Stimulated activated naive CD8-positive, alpha-beta T cell treated with anti-CD3 and anti-CD28 coated beads, Interleukin-15, Interleukin-2, amounts not matched to agents 100 U/mL and 50 U/mL, for 24 hours (primary cell): ENCODE measurements around the gene FHIT.

Experiments used
- ATAC-seq: fragments of 150-1000 bp; cut with Tn5 transposase; one replicate; pipeline ENCODE4 v1.10.0; 2021
- DNase-seq: peaks from one replicate; pipeline ENCODE4 v3.0.0; 2021

FHIT gene

GRCh38 chr3:60216462-60217075 lies 1034.7 kb downstream of the FHIT start:
- no peak for ATAC-seq
- no peak for DNase-seq

DNA sequence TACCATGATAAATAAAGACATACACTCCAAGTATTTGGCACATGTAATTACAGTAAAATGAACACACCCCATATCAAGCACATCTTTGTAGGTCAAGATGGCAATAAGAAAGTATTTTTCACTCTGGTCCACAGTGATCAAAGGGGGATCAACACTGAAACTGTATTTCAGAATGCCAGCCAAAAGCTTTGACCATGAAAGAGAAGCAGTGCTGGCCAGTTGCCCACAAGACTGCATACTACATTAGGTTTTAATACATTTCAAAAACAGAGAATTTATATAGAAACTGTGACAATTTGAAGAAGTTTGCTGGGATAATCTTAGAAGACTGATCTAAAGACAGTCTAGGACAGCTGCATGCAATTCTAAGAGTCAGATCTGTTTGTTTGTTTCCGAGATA lies 1035.3 kb downstream of the FHIT start:
- ATAC-seq: no peak
- no peak for DNase-seq

GRCh38 chr3:60207905-60208304 lies 1043.3 kb downstream of the FHIT start:
- DNase-seq (no peak), ATAC-seq (no peak)

- ATAC-seq (no peak), DNase-seq (no peak)
Observed at GRCh38 chr3:60206206-60206605, 1045.0 kb downstream of the FHIT start.

DNA sequence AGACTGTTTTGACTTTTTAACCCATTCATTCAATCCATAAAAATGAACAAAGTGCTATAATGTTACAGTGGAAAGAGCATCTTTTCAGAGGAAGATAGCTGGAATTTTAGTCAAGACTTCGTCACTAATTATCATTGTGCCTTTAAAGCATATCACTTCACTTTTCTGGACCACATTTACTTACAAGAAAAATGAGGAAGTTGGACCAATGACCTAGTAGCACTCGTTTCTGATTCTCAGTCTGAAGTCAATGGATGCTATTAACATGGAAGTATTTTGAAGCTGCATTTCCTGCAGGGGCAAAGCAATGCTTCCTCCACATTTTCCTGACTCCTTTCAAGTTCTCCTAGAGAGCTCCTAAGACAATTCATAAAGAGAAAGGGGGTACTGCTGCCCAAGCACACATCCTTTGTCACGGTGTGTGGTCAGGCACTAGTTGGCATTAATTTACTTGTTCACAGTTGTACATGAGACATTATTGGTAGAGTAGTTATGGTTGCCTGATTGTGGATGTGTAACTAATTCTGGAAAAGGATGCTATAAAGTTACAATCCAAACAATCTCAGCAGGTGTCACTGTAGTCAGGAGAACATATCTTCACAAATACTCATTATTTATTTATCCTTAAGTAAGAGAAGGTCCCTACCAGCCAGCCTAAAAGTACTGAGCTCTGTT lies 1049.1 kb downstream of the FHIT start:
- no peak for DNase-seq
- ATAC-seq: no peak

- DNase-seq (no peak), ATAC-seq (no peak)
Observed at GRCh38 chr3:60199306-60199705, 1051.9 kb downstream of the FHIT start.

GRCh38 chr3:60198179-60198720 lies 1053.0 kb downstream of the FHIT start:
- DNase-seq (no peak), ATAC-seq (no peak)

GRCh38 chr3:60192297-60193114 lies 1058.7 kb downstream of the FHIT start:
- DNase-seq (peak; percentile 7), ATAC-seq (peak; percentile 76)

GRCh38 chr3:60190073-60190472 lies 1061.2 kb downstream of the FHIT start:
- no peak for DNase-seq

GRCh38 chr3:60189304-60189703 lies 1061.9 kb downstream of the FHIT start:
- no peak for DNase-seq
- no peak for ATAC-seq

More at GRCh38 chr3:60190073-60190472, 1061.2 kb downstream of the FHIT start:
- no peak for ATAC-seq

- DNase-seq (no peak), ATAC-seq (no peak)
Observed at GRCh38 chr3:60188803-60189202, 1062.4 kb downstream of the FHIT start.

GRCh38 chr3:60187343-60187742 lies 1063.9 kb downstream of the FHIT start:
- ATAC-seq (no peak), DNase-seq (no peak)

DNA sequence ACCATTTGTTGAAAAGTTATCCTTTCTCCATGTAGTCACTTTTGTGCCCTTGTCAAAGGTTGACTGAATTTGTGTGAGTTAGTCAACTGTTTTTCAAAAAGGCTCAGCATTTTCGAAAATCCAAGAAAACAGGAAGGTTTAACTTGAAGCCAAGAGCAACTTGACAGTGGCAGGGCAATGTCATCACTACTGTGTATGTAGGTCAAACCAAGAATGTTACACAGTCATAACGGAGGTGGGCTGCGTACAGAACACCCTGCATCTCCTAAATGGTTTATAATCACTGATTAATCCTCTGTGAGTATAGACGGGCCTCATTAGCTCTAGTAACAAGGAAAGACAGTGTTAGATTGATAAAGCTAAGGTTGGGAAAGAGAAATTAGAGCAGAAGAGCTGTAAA lies 1064.9 kb downstream of the FHIT start:
- ATAC-seq (no peak), DNase-seq (no peak)

DNA sequence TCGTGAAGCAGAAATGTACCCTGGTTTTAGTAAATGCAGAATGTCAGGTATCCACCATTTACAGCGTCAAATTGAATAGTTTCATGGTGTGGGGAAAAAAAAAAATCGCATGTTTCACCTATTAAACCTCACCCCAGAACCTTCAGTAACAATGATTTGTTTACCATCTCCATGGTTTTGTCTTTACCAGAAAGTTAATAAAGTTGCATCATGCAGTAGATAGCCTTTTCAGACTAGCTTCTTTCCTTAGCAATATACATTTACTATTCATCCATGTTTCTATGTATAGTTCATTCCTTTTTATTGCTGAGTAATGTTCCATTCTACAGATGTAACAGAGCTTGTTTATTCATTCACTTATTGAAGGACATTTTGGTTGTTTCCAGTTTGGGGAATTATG lies 1066.1 kb downstream of the FHIT start:
- no peak for ATAC-seq

DNA sequence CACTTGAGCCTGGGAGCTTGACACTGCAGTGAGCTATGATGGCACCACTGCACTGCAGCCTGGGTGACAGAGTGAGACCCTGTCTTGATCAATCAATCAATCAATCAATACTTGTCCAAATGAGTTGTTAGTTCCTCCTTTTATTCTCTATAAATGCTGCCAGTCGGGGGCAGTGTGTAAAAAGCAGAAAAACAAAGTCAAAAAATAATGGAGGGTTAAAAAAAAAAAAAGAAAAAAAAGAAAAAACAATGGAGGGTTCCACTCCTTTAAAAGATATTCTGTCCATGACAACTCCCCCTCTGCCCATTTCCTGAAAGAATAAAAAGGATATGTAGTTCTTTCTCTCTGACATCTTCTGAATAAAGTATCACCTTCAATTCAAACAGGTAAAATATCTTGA lies 1068.6 kb downstream of the FHIT start:
- no peak for ATAC-seq

More for the DNA sequence above, 1066.1 kb downstream of the FHIT start:
- no peak for DNase-seq

DNA sequence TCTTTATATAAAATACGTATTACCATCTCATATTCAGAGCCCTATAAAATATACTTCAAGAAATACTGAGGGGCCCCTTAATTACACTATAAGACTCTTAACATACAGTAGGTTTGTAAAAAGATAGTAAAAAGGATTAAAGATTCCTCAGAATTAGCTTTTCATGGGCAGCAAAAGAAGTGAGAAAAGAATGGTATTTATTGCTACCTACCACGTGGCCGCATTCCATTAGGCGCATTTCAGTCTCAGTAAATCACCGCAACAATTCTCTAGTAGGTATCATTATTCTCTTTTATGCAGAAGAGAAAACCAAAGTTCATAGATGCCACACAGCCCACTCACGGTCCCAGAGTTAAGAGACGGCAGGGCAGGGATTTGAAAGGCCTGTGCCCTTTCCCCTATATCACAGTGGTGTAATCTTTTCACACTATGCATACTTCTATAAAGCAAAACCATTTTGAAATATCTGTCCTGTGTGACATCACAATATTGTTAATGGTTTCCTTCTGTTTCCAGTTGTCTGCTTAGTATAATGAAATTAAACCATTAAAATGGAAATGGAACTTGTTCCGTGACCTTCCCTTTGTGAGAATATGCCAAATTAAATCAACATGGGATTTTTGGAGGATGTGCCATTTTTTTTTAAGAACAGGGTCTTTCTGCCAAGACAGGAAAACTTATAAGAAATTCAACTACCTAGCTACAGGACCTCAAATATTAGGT lies 1072.2 kb downstream of the FHIT start:
- ATAC-seq (no peak), DNase-seq (no peak)

More for the DNA sequence above, 1068.6 kb downstream of the FHIT start:
- no peak for DNase-seq

GRCh38 chr3:60177726-60178125 lies 1073.5 kb downstream of the FHIT start:
- DNase-seq (no peak), ATAC-seq (no peak)

- ATAC-seq: no peak
Observed at GRCh38 chr3:60176614-60177013, 1074.6 kb downstream of the FHIT start.

GRCh38 chr3:60175680-60176079 lies 1075.6 kb downstream of the FHIT start:
- ATAC-seq: no peak
- DNase-seq: no peak

More at GRCh38 chr3:60176614-60177013, 1074.6 kb downstream of the FHIT start:
- no peak for DNase-seq

DNA sequence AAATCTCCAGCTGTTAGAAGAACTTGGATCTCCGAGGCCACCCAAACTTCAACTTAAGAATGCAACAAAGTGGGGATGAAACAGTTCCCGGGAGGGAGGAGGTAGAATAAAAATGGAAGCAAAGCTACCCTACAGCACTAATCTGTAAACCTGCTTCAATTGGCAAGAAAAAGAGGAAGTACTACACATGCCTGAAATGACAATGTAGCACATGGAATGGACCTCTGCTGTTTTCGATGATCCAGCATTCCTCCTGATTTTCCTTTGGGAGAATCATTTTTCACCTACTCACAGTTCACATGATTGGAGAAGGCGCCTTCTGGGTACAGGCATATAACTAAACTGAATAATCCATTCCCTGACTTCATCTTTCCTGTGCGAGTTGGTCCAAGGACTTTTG lies 1081.5 kb downstream of the FHIT start:
- DNase-seq (no peak), ATAC-seq (no peak)

DNA sequence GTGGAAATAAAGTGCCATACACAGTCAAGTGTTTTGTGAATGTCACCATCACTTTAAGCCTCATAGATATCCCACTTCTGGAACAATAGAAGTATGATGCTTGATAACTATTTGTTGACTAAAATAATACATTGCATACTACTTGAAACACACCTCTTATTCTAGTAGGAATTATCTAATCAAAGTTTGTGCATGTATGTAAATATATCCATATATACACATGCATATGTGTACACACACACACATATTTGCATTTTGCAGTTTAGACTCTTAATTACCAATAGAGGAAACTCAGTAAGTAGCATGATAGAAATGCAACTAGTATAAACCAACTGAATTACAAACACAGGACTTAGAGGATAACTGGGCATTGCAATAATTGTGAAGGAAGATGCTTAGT lies 1084.1 kb downstream of the FHIT start:
- no peak for ATAC-seq
- no peak for DNase-seq
